IMR-90 (cell line): ENCODE results near the gene PIP5K1B. TPM values are rescaled to one million over a fixed set of nuclear protein-coding genes. Genes with fewer than 3 reads are reported as not detected.

ENCODE experiments used
- ATAC-seq: fragments of 200-7000 bp; cut with Tn5 transposase; 2 replicates; pipeline ENCODE4 v1.9.1; 2020; ENCODE audit warnings: low read depth, mild to moderate bottlenecking, moderate library complexity
- BruUV-seq: library from RNA; stranded (reverse); fragments of 400-500 nt; replicated peaks from 2 replicates; lab custom pipeline; 2021; lab: Mats Ljungman, UMichigan
- CTCF ChIA-PET: fragments of 300-600 bp; formaldehyde crosslinking; extraction: SDS; loops from one replicate; lab custom pipeline; 2021; ENCODE audit warnings: antibody characterized with exemption; lab: Yijun Ruan, JAX
- POLR2A ChIA-PET: fragments of 300-600 bp; sonication (Branson Sonifier 250); formaldehyde crosslinking; loops from one replicate; lab custom pipeline; 2022; ENCODE audit warnings: antibody characterized with exemption; ENCODE audit not compliant: unreplicated experiment; lab: Charles Lee
- DNase-seq: peaks from one replicate; pipeline ENCODE4 v3.0.0; 2013
- H2AFZ ChIP-seq: replicated peaks from 2 replicates; pipeline ENCODE3; 2013; ENCODE audit warnings: low read length, mild to moderate bottlenecking; ENCODE audit not compliant: poor library complexity
- H2AK5ac ChIP-seq: 2 replicates; pipeline ENCODE4 v1.6.1; 2013; ENCODE audit warnings: low read depth, low read length, inconsistent platforms
- H2AK9ac ChIP-seq: replicated peaks from 2 replicates; pipeline ENCODE3; 2013; ENCODE audit warnings: mild to moderate bottlenecking, low read depth, low read length, moderate library complexity; ENCODE audit not compliant: poor library complexity
- H2BK120ac ChIP-seq: 2 replicates; pipeline ENCODE4 v1.6.1; 2013; ENCODE audit warnings: low read depth, low read length, inconsistent platforms
- H2BK15ac ChIP-seq: 3 replicates; pipeline ENCODE4 v1.6.1; 2013; ENCODE audit warnings: low read depth, low read length, inconsistent platforms
- H2BK20ac ChIP-seq: 2 replicates; pipeline ENCODE4 v1.6.1; 2013; ENCODE audit warnings: low read depth, mild to moderate bottlenecking, inconsistent platforms, low read length, moderate library complexity
- H2BK5ac ChIP-seq: 2 replicates; pipeline ENCODE4 v1.6.1; 2013; ENCODE audit warnings: mild to moderate bottlenecking, low read depth, low read length, inconsistent platforms; ENCODE audit not compliant: poor library complexity, severe bottlenecking
- H3K14ac ChIP-seq: replicated peaks from 2 replicates; pipeline ENCODE4 v1.6.1; 2013; ENCODE audit warnings: low read depth, low read length, inconsistent platforms
- H3K18ac ChIP-seq: 2 replicates; pipeline ENCODE4 v1.6.1; 2013; ENCODE audit warnings: low read depth, low read length, control low read depth
- H3K23ac ChIP-seq: 2 replicates; pipeline ENCODE4 v1.6.1; 2013; ENCODE audit warnings: low read depth, low read length, inconsistent platforms
- H3K27ac ChIP-seq: 2 replicates; pipeline ENCODE4 v1.5.1; 2013; ENCODE audit warnings: mild to moderate bottlenecking, control low read depth, low read length; ENCODE audit not compliant: insufficient read depth
- H3K27me3 ChIP-seq: 2 replicates; pipeline ENCODE4 v1.6.1; 2013; ENCODE audit warnings: low read length; ENCODE audit not compliant: control insufficient read depth, insufficient read depth
- H3K36me3 ChIP-seq: 2 replicates; pipeline ENCODE4 v1.6.1; 2013; ENCODE audit warnings: low read length, mixed read lengths; ENCODE audit not compliant: control insufficient read depth, insufficient read depth
- H3K4ac ChIP-seq: 2 replicates; pipeline ENCODE4 v1.6.1; 2013; ENCODE audit warnings: low read depth, low read length, inconsistent platforms
- H3K4me1 ChIP-seq: 2 replicates; pipeline ENCODE4 v1.6.1; 2013; ENCODE audit warnings: low read length, mixed read lengths; ENCODE audit not compliant: control insufficient read depth, insufficient read depth
- H3K4me2 ChIP-seq: 2 replicates; pipeline ENCODE4 v1.6.1; 2013; ENCODE audit warnings: low read depth, mild to moderate bottlenecking, control low read depth, low read length, moderate library complexity
- H3K4me3 ChIP-seq: 2 replicates; pipeline ENCODE4 v1.5.1; 2013; ENCODE audit warnings: low read depth, mild to moderate bottlenecking, control low read depth, low read length, moderate library complexity; ENCODE audit not compliant: insufficient read depth
- H3K56ac ChIP-seq: 2 replicates; pipeline ENCODE4 v1.6.1; 2013; ENCODE audit warnings: low read length, inconsistent platforms; ENCODE audit not compliant: insufficient read depth; ENCODE audit errors: extremely low read depth
- H3K79me1 ChIP-seq, 2 experiments: 2 replicates each; pipeline ENCODE4 v1.6.1; 2013; ENCODE audit warnings: low read length in 2 of 2, inconsistent platforms in 1 of 2, low read depth in 1 of 2
- H3K9ac ChIP-seq: 2 replicates; pipeline ENCODE4 v1.6.1; 2013; ENCODE audit warnings: low read depth, low read length, control low read depth
- H3K9me1 ChIP-seq: 2 replicates; pipeline ENCODE4 v1.6.1; 2013; ENCODE audit warnings: low read length, inconsistent platforms; ENCODE audit not compliant: insufficient read depth
- H3K9me3 ChIP-seq: 2 replicates; pipeline ENCODE4 v1.6.1; 2013; ENCODE audit warnings: low read length; ENCODE audit not compliant: control insufficient read depth, insufficient read depth
- H4K20me1 ChIP-seq: 2 replicates; pipeline ENCODE4 v1.6.1; 2013; ENCODE audit warnings: low read length, inconsistent platforms; ENCODE audit not compliant: insufficient read depth
- H4K5ac ChIP-seq: 2 replicates; pipeline ENCODE4 v1.6.1; 2013; ENCODE audit warnings: mild to moderate bottlenecking, low read depth, low read length, control low read depth
- H4K8ac ChIP-seq, 2 experiments: 2 replicates each; pipeline ENCODE4 v1.6.1; 2013; ENCODE audit warnings: low read depth in 2 of 2, low read length in 2 of 2, control low read depth in 1 of 2, inconsistent platforms in 1 of 2
- H4K91ac ChIP-seq: 2 replicates; pipeline ENCODE4 v1.6.1; 2013; ENCODE audit warnings: low read depth, low read length, inconsistent platforms; ENCODE audit not compliant: insufficient read depth
- BHLHE40 ChIP-seq: fragments of 150-350 bp; IDR thresholded peaks from 2 replicates; pipeline ENCODE4 v1.6.1; 2016; ENCODE audit warnings: mild to moderate bottlenecking, low read depth, low read length
- CEBPB ChIP-seq: IDR thresholded peaks from 2 replicates; pipeline ENCODE4 v1.6.1; 2012; ENCODE audit warnings: low read depth, low read length, improper control_type of control experiment
- CHD1 ChIP-seq: IDR thresholded peaks from 2 replicates; pipeline ENCODE4 v1.6.1; 2012; ENCODE audit warnings: low read depth, low read length, improper control_type of control experiment
- CTCF ChIP-seq: conservative IDR thresholded peaks from 2 replicates; pipeline ENCODE4 v1.5.1; 2012; ENCODE audit warnings: mild to moderate bottlenecking, low read depth, low read length, improper control_type of control experiment
- ELK1 ChIP-seq: fragments of 150-350 bp; IDR thresholded peaks from 2 replicates; pipeline ENCODE4 v1.6.1; 2016; ENCODE audit warnings: low read depth, mild to moderate bottlenecking, low read length, moderate library complexity, borderline replicate concordance
- FOS ChIP-seq: fragments of 150-350 bp; IDR thresholded peaks from 2 replicates; pipeline ENCODE4 v1.6.1; 2016; ENCODE audit warnings: low read depth, low read length
- MAFK ChIP-seq: IDR thresholded peaks from 2 replicates; pipeline ENCODE4 v1.6.1; 2012; ENCODE audit warnings: low read depth, low read length, improper control_type of control experiment
- MAZ ChIP-seq: IDR thresholded peaks from 2 replicates; pipeline ENCODE4 v1.6.1; 2012; ENCODE audit warnings: low read depth, mild to moderate bottlenecking, low read length, improper control_type of control experiment, moderate library complexity, borderline replicate concordance
- MXI1 ChIP-seq: IDR thresholded peaks from 2 replicates; pipeline ENCODE4 v1.6.1; 2012; ENCODE audit warnings: low read depth, mild to moderate bottlenecking, low read length, moderate library complexity, borderline replicate concordance
- NFE2L2 ChIP-seq: fragments of 150-350 bp; IDR thresholded peaks from 2 replicates; pipeline ENCODE4 v1.6.1; 2016; ENCODE audit warnings: low read depth, mild to moderate bottlenecking, low read length
- POLR2A ChIP-seq: IDR thresholded peaks from 2 replicates; pipeline ENCODE4 v1.6.1; 2012; ENCODE audit warnings: mild to moderate bottlenecking, low read depth, low read length
- RAD21 ChIP-seq: IDR thresholded peaks from 2 replicates; pipeline ENCODE4 v1.6.1; 2012; ENCODE audit warnings: low read length, improper control_type of control experiment
- RCOR1 ChIP-seq: IDR thresholded peaks from 2 replicates; pipeline ENCODE4 v1.6.1; 2012; ENCODE audit warnings: mild to moderate bottlenecking, low read length, improper control_type of control experiment; ENCODE audit not compliant: insufficient replicate concordance
- RFX5 ChIP-seq: IDR thresholded peaks from 2 replicates; pipeline ENCODE4 v1.8.0; 2012; ENCODE audit warnings: low read depth, mild to moderate bottlenecking, low read length, moderate library complexity
- SMC3 ChIP-seq: fragments of 150-350 bp; IDR thresholded peaks from 2 replicates; pipeline ENCODE4 v1.6.1; 2016; ENCODE audit warnings: low read depth, mild to moderate bottlenecking, antibody characterized with exemption, low read length, moderate library complexity
- USF2 ChIP-seq: fragments of 150-350 bp; IDR thresholded peaks from 2 replicates; pipeline ENCODE4 v1.6.1; 2017; ENCODE audit warnings: mild to moderate bottlenecking, antibody characterized with exemption, low read length, low read depth
- WGBS, 2 experiments: methylation state at CpG; one replicate each; pipeline versions ENCODE4 v1.1.5 to v1.1.7; 2013; ENCODE audit warnings: missing lambda C conversion rate in 2 of 2; ENCODE audit not compliant: insufficient read length in 1 of 2; ENCODE audit errors: extremely low coverage in 2 of 2; 5-methylcytosine and 5-hydroxymethylcytosine counted together
- dilution Hi-C: fragments of 300-500 bp; cut with HindIII; formaldehyde crosslinking; loops from one replicate; pipeline ENCODE4 v1.14.3; 2018; ENCODE audit warnings: low sequenced_read_pairs; ENCODE audit not compliant: unreplicated experiment
- in situ Hi-C: fragments of 300-500 bp; cut with MboI; formaldehyde crosslinking; loops from 3 replicates; pipeline ENCODE4 v1.14.3; 2019; ENCODE audit warnings: low sequenced_read_pairs, inconsistent platforms, mixed read lengths
- intact Hi-C: fragments of 100-400 bp; cut with micrococcal nuclease; formaldehyde crosslinking; loops from 2 replicates; pipeline ENCODE4 v1.10.0; 2022
- polyA plus RNA-seq, 3 experiments: library from polyadenylated mRNA; depleted of rRNA; stranded (reverse); fragments of >200 nt; gene quantifications; 2 replicates each; pipeline ENCODE4 v1.2.3, GENCODE V29; 2012; ENCODE audit warnings: low replicate concordance in 1 of 3
- total RNA-seq: library from RNA; depleted of rRNA; stranded (reverse); fragments of >200 nt; gene quantifications from 2 replicates; pipeline ENCODE4 v1.2.3, GENCODE V29; 2012

PIP5K1B gene
- total and polyA plus RNA-seq, 2 of the 4 experiments (the other 2 are of a cell fraction): not detected

GRCh38 chr9:68794898-68795297, 89.9 kb downstream of the PIP5K1B start:
- no peak overlapping the region for H3K4me3 ChIP-seq
- no peak overlapping the region for H2AK9ac ChIP-seq
- no peaks in the 10 kb centered on the region for H3K79me1 ChIP-seq
- H2BK5ac ChIP-seq: no peak overlapping the region
- no peak overlapping the region for H3K56ac ChIP-seq
- intact Hi-C loops (no loop called here), dilution Hi-C loops (no loop called here), in situ Hi-C loops (no loop called here)
- H4K5ac ChIP-seq: no peak overlapping the region
- H3K9me3 ChIP-seq: no peaks in the 10 kb centered on the region
- H4K8ac ChIP-seq: no peak overlapping the region
- H2BK120ac ChIP-seq: no peak overlapping the region
- H3K9ac ChIP-seq: no peak overlapping the region
- ATAC-seq (no peak), DNase-seq (no peak)
- no peak overlapping the region for H2BK20ac ChIP-seq
- no peak overlapping the region for H4K91ac ChIP-seq
- H2AFZ ChIP-seq: no peak overlapping the region
- ChIA-PET CTCF (no interaction called here), POLR2A (no interaction called here)
- no peak overlapping the region for H3K18ac ChIP-seq
- no peak overlapping the region for H3K27ac ChIP-seq
- no peaks in the 10 kb centered on the region for H3K9me1 ChIP-seq
- H4K20me1 ChIP-seq: no peaks in the 10 kb centered on the region
- BruUV-seq: no TSS peak
- no peak overlapping the region for H2AK5ac ChIP-seq
- H2BK15ac ChIP-seq: no peak overlapping the region
- H3K23ac ChIP-seq: no peak overlapping the region
- no peak for TF ChIP-seq SMC3
- no peak for TF ChIP-seq RFX5
- no peak for TF ChIP-seq USF2
- TF ChIP-seq MAFK: no peak
- no peak for TF ChIP-seq MAZ
- TF ChIP-seq CTCF: no peak
- no peak for TF ChIP-seq CEBPB
- TF ChIP-seq MXI1: no peak
- TF ChIP-seq RCOR1: no peak
- TF ChIP-seq NFE2L2: no peak
- no peak for TF ChIP-seq POLR2A
- no peak for TF ChIP-seq RAD21
- no peak for TF ChIP-seq ELK1
- TF ChIP-seq CHD1: no peak
- no peak for TF ChIP-seq BHLHE40
- no peak for TF ChIP-seq FOS
- H3K14ac ChIP-seq: no peak overlapping the region
- H3K36me3 ChIP-seq: no peaks in the 10 kb centered on the region
- no CpG with 5 or more reads among the region's 4 CpGs for WGBS, 2 experiments
- no peaks in the 10 kb centered on the region for H3K4me1 ChIP-seq
- H3K4me2 ChIP-seq: no peak overlapping the region
- peaks cover 2% of the 10 kb centered on the region; the same call in 1 of the 2 replicates for H3K27me3 ChIP-seq
- H3K4ac ChIP-seq: no peak overlapping the region
